B cell (primary cell): ENCODE results near the gene FHIT. TPM values are rescaled to one million over a fixed set of nuclear protein-coding genes. Genes with fewer than 3 reads are reported as not detected.
"Not testable (repeated sequence)": the region's sequence is repeated elsewhere in the genome, so short reads cannot be mapped to it uniquely, and the experiment has no call there.

Experiments
- ATAC-seq: fragments of 200-7000 bp; cut with Tn5 transposase; one replicate; pipeline ENCODE4 v1.10.0; 2021; ENCODE audit warnings: low read depth, mild to moderate bottlenecking, moderate number of reproducible peaks, moderate library complexity
- CTCF ChIA-PET: fragments of 350-600 bp; sonication (Branson Sonifier 250); formaldehyde crosslinking; loops from one replicate; lab custom pipeline; 2021; ENCODE audit warnings: antibody characterized with exemption, inconsistent platforms; lab: Charles Lee
- POLR2A ChIA-PET: fragments of 350-600 bp; sonication (Branson Sonifier 250); formaldehyde crosslinking; loops from one replicate; lab custom pipeline; 2021; ENCODE audit warnings: antibody characterized with exemption; lab: Charles Lee
- DNase-seq: peaks from one replicate; pipeline ENCODE4 v3.0.0; 2013
- H2AFZ ChIP-seq: 2 replicates; pipeline ENCODE4 v1.6.1; 2012; ENCODE audit warnings: mild to moderate bottlenecking, low read depth, low read length; ENCODE audit not compliant: insufficient read depth, poor library complexity, severe bottlenecking
- H3K27ac ChIP-seq, 2 donors: 1 replicate in 1 of 2; 2 replicates in 1 of 2; pipeline ENCODE4 v1.5.1; 2012 to 2013; ENCODE audit warnings: low read length in 2 of 2, mild to moderate bottlenecking in 2 of 2, moderate library complexity in 1 of 2
- H3K27me3 ChIP-seq, 4 experiments: fragments of 200-600 bp in 1 of 4; sonication (generic) in 1 of 4; replicated peaks in 1 of 4; 1 replicate in 2 of 4; 2 replicates in 2 of 4; pipeline versions ENCODE4 v1.6.1 to v1.7.0; 2013 to 2016; ENCODE audit warnings: low read length in 3 of 4, mild to moderate bottlenecking in 2 of 4, mixed read lengths in 1 of 4, moderate library complexity in 1 of 4; ENCODE audit not compliant: insufficient read depth in 4 of 4, control insufficient read depth in 3 of 4; ENCODE audit errors: control extremely low read depth in 1 of 4
- H3K36me3 ChIP-seq, 2 experiments: replicated peaks in 1 of 2; 1 replicate in 1 of 2; 2 replicates in 1 of 2; pipeline versions ENCODE4 v1.6.1 to v1.7.1; 2013; ENCODE audit warnings: low read length in 1 of 2; ENCODE audit not compliant: insufficient read depth in 2 of 2, control insufficient read depth in 1 of 2; ENCODE audit errors: control extremely low read depth in 1 of 2, extremely low read depth in 1 of 2
- H3K4me1 ChIP-seq, 2 donors: fragments of 200-600 bp in 1 of 2; sonication (generic) in 1 of 2; 1 replicate in 1 of 2; 2 replicates in 1 of 2; pipeline versions ENCODE4 v1.5.1 to v1.6.1; 2013 to 2017; ENCODE audit warnings: low read length in 2 of 2; ENCODE audit not compliant: control insufficient read depth in 2 of 2, insufficient read depth in 2 of 2
- H3K4me2 ChIP-seq: replicated peaks from 2 replicates; pipeline ENCODE3; 2012; ENCODE audit warnings: mild to moderate bottlenecking, low read depth, low read length; ENCODE audit not compliant: poor library complexity, severe bottlenecking
- H3K4me3 ChIP-seq, 5 experiments: fragments of 200-600 bp in 1 of 5; sonication (generic) in 1 of 5; 1 replicate in 3 of 5; 2 replicates in 2 of 5; pipeline versions ENCODE4 v1.5.1 to v1.7.0; 2011 to 2016; ENCODE audit warnings: low read length in 4 of 5, mild to moderate bottlenecking in 4 of 5, low read depth in 2 of 5, control low read depth in 1 of 5, moderate library complexity in 1 of 5; ENCODE audit not compliant: insufficient read depth in 1 of 5; ENCODE audit errors: control extremely low read depth in 1 of 5, extremely low read depth in 1 of 5
- H3K79me2 ChIP-seq: fragments of 200-600 bp; sonication (generic); one replicate; pipeline ENCODE4 v1.6.0; 2016; ENCODE audit warnings: low read length; ENCODE audit not compliant: control insufficient read depth, insufficient read depth
- H3K9ac ChIP-seq: fragments of 200-600 bp; sonication (generic); 2 replicates; pipeline ENCODE4 v1.6.1; 2017; ENCODE audit warnings: mild to moderate bottlenecking, low read length, moderate library complexity
- H3K9me3 ChIP-seq, 3 donors: one replicate each; pipeline versions ENCODE4 v1.6.1 to v1.7.1; 2013; ENCODE audit warnings: low read length in 2 of 3; ENCODE audit not compliant: control insufficient read depth in 2 of 3, insufficient read depth in 1 of 3; ENCODE audit errors: control extremely low read depth in 1 of 3
- H4K20me1 ChIP-seq: 2 replicates; pipeline ENCODE4 v1.6.0; 2012; ENCODE audit warnings: mild to moderate bottlenecking, low read length; ENCODE audit not compliant: insufficient read depth, control insufficient read depth, poor library complexity, severe bottlenecking
- H3K27ac Mint-ChIP-seq: one replicate; pipeline ENCODE4 v1.8.0; 2021; ENCODE audit warnings: mixed read lengths
- H3K27me3 Mint-ChIP-seq: one replicate; pipeline ENCODE4 v1.8.0; 2021; ENCODE audit warnings: mixed read lengths
- H3K4me1 Mint-ChIP-seq: one replicate; pipeline ENCODE4 v1.8.0; 2021; ENCODE audit warnings: mixed read lengths
- H3K4me3 Mint-ChIP-seq: one replicate; pipeline ENCODE4 v1.8.0; 2021; ENCODE audit warnings: mixed read lengths
- H3K9me3 Mint-ChIP-seq: one replicate; pipeline ENCODE4 v1.8.0; 2022; ENCODE audit warnings: mixed read lengths; ENCODE audit not compliant: insufficient read depth
- EZH2 ChIP-seq: IDR thresholded peaks from 2 replicates; pipeline ENCODE4 v1.6.1; 2012; ENCODE audit warnings: borderline replicate concordance, low read depth, mild to moderate bottlenecking, moderate library complexity, low read length; ENCODE audit not compliant: insufficient read depth, poor library complexity, severe bottlenecking
- WGBS: methylation state at CpG from one replicate; pipeline ENCODE4 v1.1.5; 2013; ENCODE audit warnings: missing lambda C conversion rate; ENCODE audit not compliant: insufficient coverage; 5-methylcytosine and 5-hydroxymethylcytosine counted together
- intact Hi-C: fragments of 100-400 bp; cut with micrococcal nuclease; formaldehyde crosslinking; loops from one replicate; pipeline ENCODE4 v1.10.0; 2022
- polyA plus RNA-seq: library from polyadenylated mRNA; depleted of rRNA; stranded (reverse); fragments of >200 nt; gene quantifications from 2 replicates; pipeline ENCODE4 v1.2.3, GENCODE V29; 2012
- total RNA-seq, 2 donors: library from RNA; stranded (reverse); fragments of 120-200 nt in 1 of 2; gene quantifications; 1 replicate in 1 of 2; 2 replicates in 1 of 2; pipeline versions ENCODE4 v1.2.3 to v1.2.4, GENCODE V29; 2013 to 2022
- TF ChIP-seq, protein P1 (sequence below): fragments of 200-600 bp; IDR thresholded peaks from one replicate; pipeline ENCODE4 v1.8.0; 2022; ENCODE audit warnings: antibody characterized with exemption, mild to moderate bottlenecking

FHIT gene
- total and polyA plus RNA-seq, 2 donors (not counting 1 experiment from before 2014, with no cell fraction given), result 1.7 to 7.8 TPM

DNA sequence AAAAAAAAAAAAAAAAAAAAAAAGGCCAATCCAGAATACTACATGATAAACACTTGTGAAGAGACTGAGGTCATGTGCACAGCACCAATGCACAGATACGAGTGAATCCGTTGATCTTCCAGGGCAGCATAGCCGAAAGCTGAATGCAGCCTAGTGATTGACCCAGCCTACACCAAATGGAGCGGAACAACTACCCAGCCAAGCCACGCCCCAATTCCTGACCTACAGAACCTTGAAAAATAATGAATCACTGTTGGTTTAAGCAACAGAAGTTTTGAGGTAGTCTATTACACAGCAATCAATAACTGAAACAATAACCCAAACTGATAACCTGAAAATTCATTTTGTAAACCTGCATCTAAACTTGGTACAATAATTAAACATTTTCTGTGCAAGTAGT is 361.0 kb downstream of the FHIT start:
- Histone ChIP-seq H3K4me3 (no peak overlapping the region), H3K79me2 (no peaks in the 10 kb centered on the region), H3K4me1 (no peaks in the 10 kb centered on the region), H3K27ac (no peak overlapping the region), H3K4me2 (no peak overlapping the region), H3K36me3 (no peaks in the 10 kb centered on the region), H3K9me3 (no peaks in the 10 kb centered on the region), H2AFZ (no peak overlapping the region), H3K27me3 (no peaks in the 10 kb centered on the region), H3K9ac (no peak overlapping the region), H4K20me1 (no peaks in the 10 kb centered on the region)
- intact Hi-C loops, result no loop called here
- H3K9me3 Mint-ChIP-seq, result peaks cover 3% of the 10 kb centered on the region
- ChIA-PET POLR2A (no interaction called here), CTCF (no interaction called here)
- DNase-seq (no peak), ATAC-seq (no peak)
- H3K4me3 Mint-ChIP-seq, result no peak overlapping the region
- H3K27ac Mint-ChIP-seq, result no peak overlapping the region
- no peaks in the 10 kb centered on the region for H3K27me3 Mint-ChIP-seq
- TF ChIP-seq, protein P1, sequence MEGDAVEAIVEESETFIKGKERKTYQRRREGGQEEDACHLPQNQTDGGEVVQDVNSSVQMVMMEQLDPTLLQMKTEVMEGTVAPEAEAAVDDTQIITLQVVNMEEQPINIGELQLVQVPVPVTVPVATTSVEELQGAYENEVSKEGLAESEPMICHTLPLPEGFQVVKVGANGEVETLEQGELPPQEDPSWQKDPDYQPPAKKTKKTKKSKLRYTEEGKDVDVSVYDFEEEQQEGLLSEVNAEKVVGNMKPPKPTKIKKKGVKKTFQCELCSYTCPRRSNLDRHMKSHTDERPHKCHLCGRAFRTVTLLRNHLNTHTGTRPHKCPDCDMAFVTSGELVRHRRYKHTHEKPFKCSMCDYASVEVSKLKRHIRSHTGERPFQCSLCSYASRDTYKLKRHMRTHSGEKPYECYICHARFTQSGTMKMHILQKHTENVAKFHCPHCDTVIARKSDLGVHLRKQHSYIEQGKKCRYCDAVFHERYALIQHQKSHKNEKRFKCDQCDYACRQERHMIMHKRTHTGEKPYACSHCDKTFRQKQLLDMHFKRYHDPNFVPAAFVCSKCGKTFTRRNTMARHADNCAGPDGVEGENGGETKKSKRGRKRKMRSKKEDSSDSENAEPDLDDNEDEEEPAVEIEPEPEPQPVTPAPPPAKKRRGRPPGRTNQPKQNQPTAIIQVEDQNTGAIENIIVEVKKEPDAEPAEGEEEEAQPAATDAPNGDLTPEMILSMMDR, result no peak
- TF ChIP-seq EZH2, result no peak
- H3K4me1 Mint-ChIP-seq, result no peaks in the 10 kb centered on the region
- WGBS, result 100% methylated on average over 2 of the region's 5 CpGs

GRCh38 chr3:60888952-60889351 is 362.3 kb downstream of the FHIT start:
- H3K27ac ChIP-seq, intact Hi-C loops, H3K36me3 ChIP-seq, H3K27me3 ChIP-seq, DNase-seq, CTCF ChIA-PET, H3K27me3 Mint-ChIP-seq, H3K4me3 Mint-ChIP-seq, ATAC-seq, H3K4me2 ChIP-seq, H3K4me3 ChIP-seq, H3K4me1 Mint-ChIP-seq, H3K4me1 ChIP-seq, H4K20me1 ChIP-seq, POLR2A ChIA-PET, H3K9me3 ChIP-seq, H3K79me2 ChIP-seq, H3K27ac Mint-ChIP-seq, H3K9me3 Mint-ChIP-seq, H2AFZ ChIP-seq, H3K9ac ChIP-seq: not testable (repeated sequence)
- 94% methylated on average over 10 of the region's 10 CpGs for WGBS
